ENCODE data around the gene CAVIN1. TPM values are rescaled to one million over a fixed set of nuclear protein-coding genes. Genes with fewer than 3 reads are reported as not detected.

The CAVIN1 gene
- total RNA-seq, 1 donor from 2014 or later, result 5.5 TPM

- peaks cover 87% of the 10 kb centered on the region for H3K79me2 ChIP-seq (ENCODE audit: low read depth)
- DNase-seq (ENCODE audit: low spot score), result no peak
- H3F3A ChIP-seq (ENCODE audit: low read depth), result peaks cover 10% of the 10 kb centered on the region
- peaks cover 5% of the 10 kb centered on the region for H3K4me1 ChIP-seq
- H4K20me1 ChIP-seq (ENCODE audit: low read depth), result peaks cover 23% of the 10 kb centered on the region
- H3K36me3 Mint-ChIP-seq, result no peaks in the 10 kb centered on the region
- no peaks in the 10 kb centered on the region for H3K9me3 ChIP-seq (ENCODE audit: low read depth)
- H3K4me2 ChIP-seq, result no peak overlapping the region
- H3K4me3 Mint-ChIP-seq, result no peak overlapping the region
- H3K27ac ChIP-seq, result peak overlapping the region; percentile 57
- no peak overlapping the region for H3K4me3 ChIP-seq
- no peaks in the 10 kb centered on the region for H3K27me3 ChIP-seq
- no peak overlapping the region for H3K9ac ChIP-seq
- H3K9me3 Mint-ChIP-seq, result no peaks in the 10 kb centered on the region
- peaks cover 2% of the 10 kb centered on the region for H3K27me3 Mint-ChIP-seq (ENCODE audit: insufficient read depth, low read depth)
- no peak overlapping the region for H3K27ac Mint-ChIP-seq
- no peaks in the 10 kb centered on the region for H3K36me3 ChIP-seq
- peaks cover 22% of the 10 kb centered on the region for H3K4me1 Mint-ChIP-seq
- H2AFZ ChIP-seq (replicated peaks), result no peak overlapping the region
- no peak for TF ChIP-seq EZH2phosphoT487 (IDR thresholded peaks at IDR 0.05)
- TF ChIP-seq, protein P1, sequence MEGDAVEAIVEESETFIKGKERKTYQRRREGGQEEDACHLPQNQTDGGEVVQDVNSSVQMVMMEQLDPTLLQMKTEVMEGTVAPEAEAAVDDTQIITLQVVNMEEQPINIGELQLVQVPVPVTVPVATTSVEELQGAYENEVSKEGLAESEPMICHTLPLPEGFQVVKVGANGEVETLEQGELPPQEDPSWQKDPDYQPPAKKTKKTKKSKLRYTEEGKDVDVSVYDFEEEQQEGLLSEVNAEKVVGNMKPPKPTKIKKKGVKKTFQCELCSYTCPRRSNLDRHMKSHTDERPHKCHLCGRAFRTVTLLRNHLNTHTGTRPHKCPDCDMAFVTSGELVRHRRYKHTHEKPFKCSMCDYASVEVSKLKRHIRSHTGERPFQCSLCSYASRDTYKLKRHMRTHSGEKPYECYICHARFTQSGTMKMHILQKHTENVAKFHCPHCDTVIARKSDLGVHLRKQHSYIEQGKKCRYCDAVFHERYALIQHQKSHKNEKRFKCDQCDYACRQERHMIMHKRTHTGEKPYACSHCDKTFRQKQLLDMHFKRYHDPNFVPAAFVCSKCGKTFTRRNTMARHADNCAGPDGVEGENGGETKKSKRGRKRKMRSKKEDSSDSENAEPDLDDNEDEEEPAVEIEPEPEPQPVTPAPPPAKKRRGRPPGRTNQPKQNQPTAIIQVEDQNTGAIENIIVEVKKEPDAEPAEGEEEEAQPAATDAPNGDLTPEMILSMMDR (IDR thresholded peaks at IDR 0.05), result no peak
- no peak for TF ChIP-seq EZH2 (IDR thresholded peaks at IDR 0.05)
Measured at GRCh38 chr17:42358434-42358833, 64.6 kb downstream of the CAVIN1 start.

- H3K4me1 ChIP-seq, result no peaks in the 10 kb centered on the region
- H4K20me1 ChIP-seq (ENCODE audit: low read depth), result peaks cover under 1% of the 10 kb centered on the region
- H3K4me3 Mint-ChIP-seq, result no peak overlapping the region
- no peak overlapping the region for H3K4me3 ChIP-seq
- no peak overlapping the region for H3K27ac Mint-ChIP-seq
- H3K27ac ChIP-seq, result no peak overlapping the region
- H3K27me3 ChIP-seq, result no peaks in the 10 kb centered on the region
- H3K9ac ChIP-seq, result no peak overlapping the region
- no peak overlapping the region for H3K4me2 ChIP-seq
- no peaks in the 10 kb centered on the region for H3K9me3 ChIP-seq (ENCODE audit: low read depth)
- no peaks in the 10 kb centered on the region for H3K9me3 Mint-ChIP-seq
- DNase-seq (ENCODE audit: low spot score), result no peak
- TF ChIP-seq EZH2phosphoT487 (IDR thresholded peaks at IDR 0.05) (no peak), EZH2 (IDR thresholded peaks at IDR 0.05) (no peak)
- TF ChIP-seq, protein P1 (IDR thresholded peaks at IDR 0.05), result no peak
- H3K36me3 ChIP-seq, result no peaks in the 10 kb centered on the region
- no peaks in the 10 kb centered on the region for H3K36me3 Mint-ChIP-seq
- no peaks in the 10 kb centered on the region for H3K27me3 Mint-ChIP-seq (ENCODE audit: insufficient read depth, low read depth)
- no peaks in the 10 kb centered on the region for H3F3A ChIP-seq (ENCODE audit: low read depth)
- H3K4me1 Mint-ChIP-seq, result peaks cover 11% of the 10 kb centered on the region
- no peak overlapping the region for H2AFZ ChIP-seq (replicated peaks)
- H3K79me2 ChIP-seq (ENCODE audit: low read depth), result peaks cover 82% of the 10 kb centered on the region
Measured at GRCh38 chr17:42354956-42355843, 67.9 kb downstream of the CAVIN1 start.

Small RNA genes within 50 kb of the gene (small RNA-seq; reads per million reads assigned to genes)
- not detected for gene RNU7-97P

Other genes with a start within 250 kb of the CAVIN1 start
- gene KCNH4, start 242.1 kb downstream of the CAVIN1 start, total RNA-seq (ENCODE audit: low replicate concordance), result not detected in 2 replicates
- gene HCRT, start 237.8 kb downstream of the CAVIN1 start, total RNA-seq (ENCODE audit: low replicate concordance), result not detected in 2 replicates
- gene GHDC, start 228.8 kb downstream of the CAVIN1 start, total RNA-seq (ENCODE audit: low replicate concordance), result 6.8 and 7.7 TPM in 2 replicates
- gene STAT5B, start 146.9 kb downstream of the CAVIN1 start, total RNA-seq (ENCODE audit: low replicate concordance), result 90.7 and 96.4 TPM in 2 replicates
- gene STAT5A, start 134.8 kb downstream of the CAVIN1 start, total RNA-seq (ENCODE audit: low replicate concordance), result 6.7 and 10.0 TPM in 2 replicates
- gene STAT3, start 34.8 kb downstream of the CAVIN1 start, total RNA-seq (ENCODE audit: low replicate concordance), result 54.9 and 56.2 TPM in 2 replicates
- gene ATP6V0A1, start 35.6 kb upstream of the CAVIN1 start, total RNA-seq (ENCODE audit: low replicate concordance), result 30.9 and 40.4 TPM in 2 replicates
- 6.2 and 24.7 TPM in 2 replicates for gene NAGLU, start 113.0 kb upstream of the CAVIN1 start, total RNA-seq (ENCODE audit: low replicate concordance)
- 2.2 and 2.6 TPM in 2 replicates for gene HSD17B1, start 129.7 kb upstream of the CAVIN1 start, total RNA-seq (ENCODE audit: low replicate concordance)
- 6.1 and 21.6 TPM in 2 replicates for gene COASY, start 138.9 kb upstream of the CAVIN1 start, total RNA-seq (ENCODE audit: low replicate concordance)
- 15.8 and 21.3 TPM in 2 replicates for gene MLX, start 143.8 kb upstream of the CAVIN1 start, total RNA-seq (ENCODE audit: low replicate concordance)
- 22.8 and 23.7 TPM in 2 replicates for gene PSMC3IP, start 154.5 kb upstream of the CAVIN1 start, total RNA-seq (ENCODE audit: low replicate concordance)
- gene RETREG3, start 186.1 kb upstream of the CAVIN1 start, total RNA-seq (ENCODE audit: low replicate concordance), result 23.6 and 38.3 TPM in 2 replicates
- 45.7 and 74.9 TPM in 2 replicates for gene TUBG1, start 186.4 kb upstream of the CAVIN1 start, total RNA-seq (ENCODE audit: low replicate concordance)
- 12.8 and 19.6 TPM in 2 replicates for gene TUBG2, start 236.0 kb upstream of the CAVIN1 start, total RNA-seq (ENCODE audit: low replicate concordance)

All from neural progenitor cell (in vitro differentiated cells).